ENCODE results near the gene AGBL5.

- TF ChIP-seq CTCF (IDR thresholded peaks at IDR 0.05) (no peak), POLR2A (IDR thresholded peaks at IDR 0.05) (no peak)
Observed at GRCh38 chr2:27109083-27109482, 57.6 kb downstream of the AGBL5 start.

Measured in testis (tissue), 2 donors.